ENCODE data around the gene SELENBP1.

The SELENBP1 gene

GRCh38 chr1:151343587-151343986 lies 28.9 kb downstream of the SELENBP1 start:
- DNase-seq (ENCODE audit: low read depth in 2 of 2), result no peak

- no peak for DNase-seq (ENCODE audit: low read depth in 2 of 2)
These were observed 29.9 kb downstream of the SELENBP1 start for GRCh38 chr1:151342569-151342968.

GRCh38 chr1:151342021-151342420 lies 30.5 kb downstream of the SELENBP1 start:
- DNase-seq (ENCODE audit: low read depth in 2 of 2), result no peak

GRCh38 chr1:151340870-151341754 lies 31.4 kb downstream of the SELENBP1 start:
- no peak for DNase-seq (ENCODE audit: low read depth in 2 of 2)

GRCh38 chr1:151336556-151336955 lies 35.9 kb downstream of the SELENBP1 start:
- no peak for DNase-seq (ENCODE audit: low read depth in 2 of 2)

- no peak for DNase-seq (ENCODE audit: low read depth in 2 of 2)
These were observed 37.7 kb downstream of the SELENBP1 start for GRCh38 chr1:151334822-151335221.

GRCh38 chr1:151327903-151328674 lies 44.4 kb downstream of the SELENBP1 start:
- no peak for DNase-seq (ENCODE audit: low read depth in 2 of 2)

GRCh38 chr1:151327223-151327902 lies 45.1 kb downstream of the SELENBP1 start, which contains the start of gene PI4KB:
Gene PI4KB (minus strand): TSS chr1:151327416. CDS start chr1:151316481, 10,935 bp downstream.
- peak; percentile 79 to 81 for DNase-seq (ENCODE audit: low read depth in 2 of 2)

GRCh38 chr1:151326619-151327222 lies 45.8 kb downstream of the SELENBP1 start:
- DNase-seq (ENCODE audit: low read depth in 2 of 2), result peak in 1 of 2 donors; percentile 36

- DNase-seq (ENCODE audit: low read depth in 2 of 2), result no peak
These were observed 46.7 kb downstream of the SELENBP1 start for GRCh38 chr1:151325646-151326429.

GRCh38 chr1:151325231-151325630 lies 47.3 kb downstream of the SELENBP1 start:
- no peak for DNase-seq (ENCODE audit: low read depth in 2 of 2)

GRCh38 chr1:151324390-151324930 lies 48.0 kb downstream of the SELENBP1 start:
- no peak for DNase-seq (ENCODE audit: low read depth in 2 of 2)

GRCh38 chr1:151318975-151319374 lies 53.5 kb downstream of the SELENBP1 start:
- no peak for DNase-seq (ENCODE audit: low read depth in 2 of 2)

GRCh38 chr1:151315565-151316235 lies 56.8 kb downstream of the SELENBP1 start:
- DNase-seq (ENCODE audit: low read depth in 2 of 2), result no peak

Data from stimulated activated CD8-positive, alpha-beta memory T cell treated with anti-CD3 and anti-CD28 coated beads, Interleukin-15, amount 100 ng/mL, for 48 hours (primary cell).